ENCODE results near the gene SLC26A9. TPM values are rescaled to one million over a fixed set of nuclear protein-coding genes. Genes with fewer than 3 reads are reported as not detected.

SLC26A9 gene
- total and polyA plus RNA-seq, 2 donors (not counting 3 experiments of a cell fraction or from before 2014, with no cell fraction given) = 0.10 to 0.20 TPM

DNA sequence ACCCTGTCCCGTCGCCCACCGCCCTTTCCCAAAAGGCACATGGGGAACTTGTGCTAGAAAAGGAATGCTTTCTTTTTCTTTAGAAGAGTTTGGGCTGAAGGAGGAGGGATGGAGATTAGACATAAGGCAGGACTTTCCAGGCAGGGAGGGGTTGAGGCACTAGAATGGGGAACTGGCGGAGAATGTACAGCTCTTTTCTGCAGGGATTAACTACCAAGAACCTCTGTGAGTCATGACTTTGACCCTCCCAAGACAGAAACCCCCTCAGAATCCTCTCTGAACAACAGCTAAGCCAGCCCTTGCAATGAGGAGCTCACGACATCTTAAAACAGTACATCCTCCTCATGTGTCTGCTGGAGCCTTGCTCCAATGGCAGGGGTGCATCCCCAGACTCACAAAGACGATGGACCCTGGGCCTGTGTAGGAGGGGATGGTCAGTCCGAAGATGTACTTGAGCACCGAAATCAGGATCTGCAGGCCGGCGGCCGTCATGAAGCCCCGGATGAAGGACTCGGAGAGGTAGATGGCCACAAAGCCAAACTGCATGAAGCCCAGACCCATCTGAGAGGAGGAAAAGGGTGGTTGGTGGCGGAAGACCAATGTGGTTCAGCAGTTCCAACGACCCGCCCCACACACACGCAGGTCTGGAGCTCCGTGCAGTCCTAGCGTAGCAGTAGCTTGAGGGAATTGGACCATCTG lies 13.6 kb downstream of the SLC26A9 start:
- no peak for TF ChIP-seq POLR2A (IDR thresholded peaks at IDR 0.05; ENCODE audit: low read depth, low read length)
- no peak for TF ChIP-seq EZH2 (IDR thresholded peaks at IDR 0.05; ENCODE audit: borderline replicate concordance, low read depth, low read length, severe bottlenecking)
- TF ChIP-seq GATA2 (IDR thresholded peaks at IDR 0.05; ENCODE audit: insufficient read depth, insufficient read length, low read depth, low read length) = no peak
- TF ChIP-seq, protein P1, sequence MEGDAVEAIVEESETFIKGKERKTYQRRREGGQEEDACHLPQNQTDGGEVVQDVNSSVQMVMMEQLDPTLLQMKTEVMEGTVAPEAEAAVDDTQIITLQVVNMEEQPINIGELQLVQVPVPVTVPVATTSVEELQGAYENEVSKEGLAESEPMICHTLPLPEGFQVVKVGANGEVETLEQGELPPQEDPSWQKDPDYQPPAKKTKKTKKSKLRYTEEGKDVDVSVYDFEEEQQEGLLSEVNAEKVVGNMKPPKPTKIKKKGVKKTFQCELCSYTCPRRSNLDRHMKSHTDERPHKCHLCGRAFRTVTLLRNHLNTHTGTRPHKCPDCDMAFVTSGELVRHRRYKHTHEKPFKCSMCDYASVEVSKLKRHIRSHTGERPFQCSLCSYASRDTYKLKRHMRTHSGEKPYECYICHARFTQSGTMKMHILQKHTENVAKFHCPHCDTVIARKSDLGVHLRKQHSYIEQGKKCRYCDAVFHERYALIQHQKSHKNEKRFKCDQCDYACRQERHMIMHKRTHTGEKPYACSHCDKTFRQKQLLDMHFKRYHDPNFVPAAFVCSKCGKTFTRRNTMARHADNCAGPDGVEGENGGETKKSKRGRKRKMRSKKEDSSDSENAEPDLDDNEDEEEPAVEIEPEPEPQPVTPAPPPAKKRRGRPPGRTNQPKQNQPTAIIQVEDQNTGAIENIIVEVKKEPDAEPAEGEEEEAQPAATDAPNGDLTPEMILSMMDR (IDR thresholded peaks at IDR 0.05; ENCODE audit: extremely low read depth in 1 of 2, insufficient read depth in 1 of 2, low read depth in 1 of 2, low read length in 2 of 2) = no peak
- intact Hi-C loops (cut with micrococcal nuclease) = no loop called here
- ChIA-PET POLR2A (no interaction called here), CTCF (interaction anchor here (0.6 to 27.5 kb wide), 5 partner anchors 11 to 1379 kb away, joined by 3 to 1606 read pairs (median 6); no protein-coding TSS in a partner anchor)
- Histone ChIP-seq H3K9me3 (replicated peaks; ENCODE audit: control insufficient read depth, insufficient read depth, low read length) (no peaks in the 10 kb centered on the region), H3K9me1 (replicated peaks; ENCODE audit: control insufficient read depth, extremely low read depth, insufficient read depth, low read length) (no peaks in the 10 kb centered on the region), H2AFZ (ENCODE audit: low read depth, low read length) (no peak overlapping the region), H3K36me3 (ENCODE audit: control insufficient read depth in 2 of 2, extremely low read depth in 1 of 2, insufficient read depth in 2 of 2, low read length in 2 of 2) (no peaks in the 10 kb centered on the region), H3K4me2 (ENCODE audit: insufficient read depth, low read length) (no peak overlapping the region), H3K4me1 (ENCODE audit: control insufficient read depth, extremely low read depth, insufficient read depth, low read length) (peaks cover 20% of the 10 kb centered on the region), H3K27me3 (ENCODE audit: control insufficient read depth in 2 of 2, insufficient read depth in 2 of 2, low read length in 2 of 2) (no peaks in the 10 kb centered on the region), H3K79me2 (ENCODE audit: control insufficient read depth, insufficient read depth, low read length) (no peaks in the 10 kb centered on the region), H3K27ac (ENCODE audit: insufficient read depth, low read depth, low read length) (no peak overlapping the region), H3K4me3 (replicated peaks in 1 of 3; ENCODE audit: insufficient read depth in 1 of 3, low read depth in 1 of 3, low read length in 3 of 3) (no peak overlapping the region), H3K9ac (replicated peaks; ENCODE audit: extremely low read depth, insufficient read depth, low read length) (no peak overlapping the region), H4K20me1 (replicated peaks; ENCODE audit: control insufficient read depth, extremely low read depth, insufficient read depth, low read length) (no peaks in the 10 kb centered on the region)
- DNase-seq (ENCODE audit: low read depth, low spot score) = no peak
- BruUV-seq (replicated peaks) = no TSS peak
- dilution Hi-C loops (cut with MboI; ENCODE audit: extremely low pct_ligation_motif_present, low sequenced_read_pairs) = no loop called here
- no peak for FAIRE-seq

DNA sequence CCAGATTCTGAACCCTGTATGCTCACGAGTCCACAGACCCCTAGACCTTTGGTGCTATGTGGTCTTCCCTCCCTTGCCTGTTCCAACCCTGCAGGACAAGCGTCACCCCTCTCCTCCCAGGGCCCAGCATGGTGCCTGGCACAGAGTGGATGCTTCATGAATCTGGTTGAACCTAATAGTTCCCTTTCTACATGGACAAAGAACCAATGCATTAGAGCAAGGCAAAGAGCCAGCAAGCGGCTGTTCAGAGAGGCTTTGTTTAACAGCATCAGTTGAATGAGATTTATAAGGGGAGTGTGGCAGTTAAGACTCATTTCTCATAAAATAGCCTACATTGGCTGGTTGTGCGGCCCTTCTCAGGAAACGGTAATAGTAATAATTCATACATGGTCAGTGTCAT lies 14.9 kb downstream of the SLC26A9 start:
- H3K79me2 ChIP-seq (ENCODE audit: control insufficient read depth, insufficient read depth, low read length) = no peaks in the 10 kb centered on the region
- H3K4me3 ChIP-seq (replicated peaks in 1 of 3; ENCODE audit: insufficient read depth in 1 of 3, low read depth in 1 of 3, low read length in 3 of 3) = no peak overlapping the region
- no peaks in the 10 kb centered on the region for H3K27me3 ChIP-seq (ENCODE audit: control insufficient read depth in 2 of 2, insufficient read depth in 2 of 2, low read length in 2 of 2)
- no peak overlapping the region for H2AFZ ChIP-seq (ENCODE audit: low read depth, low read length)
- H3K36me3 ChIP-seq (ENCODE audit: control insufficient read depth in 2 of 2, extremely low read depth in 1 of 2, insufficient read depth in 2 of 2, low read length in 2 of 2) = no peaks in the 10 kb centered on the region
- DNase-seq (ENCODE audit: low read depth, low spot score) (no peak), FAIRE-seq (no peak)
- no TSS peak for BruUV-seq (replicated peaks)
- H3K9me1 ChIP-seq (replicated peaks; ENCODE audit: control insufficient read depth, extremely low read depth, insufficient read depth, low read length) = no peaks in the 10 kb centered on the region
- TF ChIP-seq GATA2 (IDR thresholded peaks at IDR 0.05; ENCODE audit: insufficient read depth, insufficient read length, low read depth, low read length) (no peak), POLR2AphosphoS5 (IDR thresholded peaks at IDR 0.05; ENCODE audit: insufficient read depth, low read depth, low read length) (no peak), MYC (IDR thresholded peaks at IDR 0.05; ENCODE audit: low read depth, low read length) (no peak), FOS (IDR thresholded peaks at IDR 0.05; ENCODE audit: borderline replicate concordance, insufficient read depth, low read length) (no peak), EZH2 (IDR thresholded peaks at IDR 0.05; ENCODE audit: borderline replicate concordance, low read depth, low read length, severe bottlenecking) (no peak), JUN (IDR thresholded peaks at IDR 0.05; ENCODE audit: borderline replicate concordance, insufficient read depth, insufficient read length, low read depth) (no peak), POLR2A (IDR thresholded peaks at IDR 0.05; ENCODE audit: low read depth, low read length) (no peak)
- TF ChIP-seq, protein P2, sequence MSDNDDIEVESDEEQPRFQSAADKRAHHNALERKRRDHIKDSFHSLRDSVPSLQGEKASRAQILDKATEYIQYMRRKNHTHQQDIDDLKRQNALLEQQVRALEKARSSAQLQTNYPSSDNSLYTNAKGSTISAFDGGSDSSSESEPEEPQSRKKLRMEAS (IDR thresholded peaks at IDR 0.05; ENCODE audit: insufficient read depth, insufficient read length) = no peak
- TF ChIP-seq, protein P1 (IDR thresholded peaks at IDR 0.05; ENCODE audit: extremely low read depth in 1 of 2, insufficient read depth in 1 of 2, low read depth in 1 of 2, low read length in 2 of 2) = no peak
- ChIA-PET POLR2A (no interaction called here), CTCF (interaction anchor here (1.1 to 27.5 kb wide), 3 partner anchors 10 to 53 kb away, joined by 3 to 1606 read pairs (median 5); no protein-coding TSS in a partner anchor)
- H3K9me3 ChIP-seq (replicated peaks; ENCODE audit: control insufficient read depth, insufficient read depth, low read length) = no peaks in the 10 kb centered on the region
- H4K20me1 ChIP-seq (replicated peaks; ENCODE audit: control insufficient read depth, extremely low read depth, insufficient read depth, low read length) = no peaks in the 10 kb centered on the region
- no peak overlapping the region for H3K4me2 ChIP-seq (ENCODE audit: insufficient read depth, low read length)
- no peak overlapping the region for H3K27ac ChIP-seq (ENCODE audit: insufficient read depth, low read depth, low read length)
- intact Hi-C loops (cut with micrococcal nuclease) (no loop called here), dilution Hi-C loops (cut with MboI; ENCODE audit: extremely low pct_ligation_motif_present, low sequenced_read_pairs) (no loop called here)
- peaks cover 8% of the 10 kb centered on the region for H3K4me1 ChIP-seq (ENCODE audit: control insufficient read depth, extremely low read depth, insufficient read depth, low read length)
- no peak overlapping the region for H3K9ac ChIP-seq (replicated peaks; ENCODE audit: extremely low read depth, insufficient read depth, low read length)
